NCI-H1417 (cell line): ENCODE results near the gene PPP4C.
A peak's percentile ranks its signal among the peaks of the same experiment; 100 is the strongest.

Experiments
- DNase-seq, 3 experiments: peaks; one replicate each; lab custom pipeline; 2025; lab: John Stamatoyannopoulos, UW

PPP4C gene

DNA sequence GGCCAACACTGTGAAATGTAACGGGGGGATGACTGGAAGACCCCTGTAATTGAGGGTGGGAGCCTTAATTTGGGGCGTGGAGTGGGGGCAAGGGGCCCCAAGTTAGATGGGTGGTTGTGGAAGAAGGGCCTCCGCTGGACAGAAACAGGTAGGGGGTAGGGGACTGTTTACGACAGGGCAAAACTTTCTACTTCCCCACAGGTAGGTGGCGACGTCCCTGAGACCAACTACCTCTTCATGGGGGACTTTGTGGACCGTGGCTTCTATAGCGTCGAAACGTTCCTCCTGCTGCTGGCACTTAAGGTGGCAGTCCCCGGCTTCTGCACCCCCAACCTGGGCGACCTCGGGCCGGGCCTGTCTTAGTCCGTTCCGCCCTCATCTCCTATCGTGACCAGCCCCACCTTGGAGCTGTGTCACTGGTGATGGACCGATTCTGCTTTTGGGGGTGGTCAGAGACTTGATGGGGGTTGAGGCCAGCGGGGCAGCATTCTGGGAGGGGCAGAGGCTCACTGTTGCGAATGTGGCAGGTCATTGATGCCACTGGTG is 6.8 kb downstream of the PPP4C start:
- no peak for DNase-seq

- no peak for DNase-seq
Observed at GRCh38 chr16:30083216-30084055, 7.6 kb downstream of the PPP4C start.

- DNase-seq: no peak
Observed at GRCh38 chr16:30084096-30084815, 8.5 kb downstream of the PPP4C start.

- no peak for DNase-seq
Observed at GRCh38 chr16:30084816-30085159, 9.0 kb downstream of the PPP4C start.

- DNase-seq: no peak
Observed at GRCh38 chr16:30085247-30085646, 9.5 kb downstream of the PPP4C start.

- no peak for DNase-seq
Observed at GRCh38 chr16:30085820-30086219, 10.0 kb downstream of the PPP4C start.

- no peak for DNase-seq
Observed at GRCh38 chr16:30086291-30087140, 10.7 kb downstream of the PPP4C start.

DNA sequence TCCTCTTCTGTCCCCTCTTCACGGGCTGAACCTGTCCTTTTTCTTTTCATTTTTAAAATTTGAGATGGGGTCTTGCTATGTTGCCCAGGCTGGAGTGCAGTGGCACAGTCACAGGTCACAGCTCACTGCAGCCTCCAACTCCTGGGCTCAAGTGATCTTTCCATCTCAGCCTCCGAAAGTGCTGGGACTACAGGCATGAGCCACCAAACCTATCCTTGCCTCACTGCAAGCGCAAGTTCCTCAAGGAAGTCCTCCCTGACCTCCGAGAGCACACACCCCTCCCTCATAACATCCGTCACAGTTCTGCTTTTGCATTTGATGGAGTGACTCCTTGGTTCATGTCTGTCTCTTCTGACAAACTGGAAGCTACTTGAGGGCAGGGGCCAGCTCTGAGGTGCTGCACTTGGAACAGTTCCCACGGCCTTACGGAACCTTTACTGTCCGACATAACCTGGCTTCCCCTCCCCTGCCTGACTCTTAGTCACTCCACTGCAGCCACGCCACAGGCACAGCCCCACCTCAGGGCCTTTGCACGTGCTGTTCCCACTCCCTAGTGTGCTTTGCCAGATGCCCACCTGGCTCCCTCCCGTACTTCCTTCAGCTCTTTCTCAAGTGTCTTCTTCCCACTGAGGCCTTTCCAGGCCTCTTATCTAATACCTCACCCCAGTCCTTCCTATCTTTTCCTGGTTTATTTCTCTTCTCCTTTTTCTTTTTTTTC is 11.5 kb downstream of the PPP4C start:
- DNase-seq: no peak

DNA sequence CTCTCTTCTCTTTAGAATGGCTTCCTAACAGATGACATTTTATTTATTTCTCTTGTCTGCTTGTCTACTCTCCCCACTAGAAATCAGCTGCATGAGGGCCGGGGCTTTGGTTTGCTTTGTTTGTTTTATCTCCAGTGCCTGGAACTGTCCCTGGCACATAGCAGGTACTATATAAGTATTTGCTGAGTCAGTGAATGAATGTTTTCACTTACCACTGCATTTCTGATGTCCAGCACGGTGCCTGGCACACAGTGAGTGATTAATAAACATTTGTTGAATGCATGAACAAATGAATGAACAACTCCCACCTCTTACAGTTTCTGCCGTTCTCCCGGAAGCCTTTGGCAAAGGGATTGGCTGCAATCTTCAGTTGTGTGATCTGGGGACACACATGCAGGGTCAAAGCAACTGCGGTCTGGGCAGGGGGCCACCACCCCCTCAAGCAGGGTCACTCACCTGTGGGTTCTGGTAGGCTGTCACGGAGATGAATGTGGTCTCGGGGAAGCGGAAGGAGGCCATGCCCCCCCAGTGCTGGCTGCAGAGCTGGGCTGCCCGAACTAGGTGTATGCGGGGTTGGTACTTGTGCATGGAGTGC is 12.5 kb downstream of the PPP4C start:
- DNase-seq: no peak

DNA sequence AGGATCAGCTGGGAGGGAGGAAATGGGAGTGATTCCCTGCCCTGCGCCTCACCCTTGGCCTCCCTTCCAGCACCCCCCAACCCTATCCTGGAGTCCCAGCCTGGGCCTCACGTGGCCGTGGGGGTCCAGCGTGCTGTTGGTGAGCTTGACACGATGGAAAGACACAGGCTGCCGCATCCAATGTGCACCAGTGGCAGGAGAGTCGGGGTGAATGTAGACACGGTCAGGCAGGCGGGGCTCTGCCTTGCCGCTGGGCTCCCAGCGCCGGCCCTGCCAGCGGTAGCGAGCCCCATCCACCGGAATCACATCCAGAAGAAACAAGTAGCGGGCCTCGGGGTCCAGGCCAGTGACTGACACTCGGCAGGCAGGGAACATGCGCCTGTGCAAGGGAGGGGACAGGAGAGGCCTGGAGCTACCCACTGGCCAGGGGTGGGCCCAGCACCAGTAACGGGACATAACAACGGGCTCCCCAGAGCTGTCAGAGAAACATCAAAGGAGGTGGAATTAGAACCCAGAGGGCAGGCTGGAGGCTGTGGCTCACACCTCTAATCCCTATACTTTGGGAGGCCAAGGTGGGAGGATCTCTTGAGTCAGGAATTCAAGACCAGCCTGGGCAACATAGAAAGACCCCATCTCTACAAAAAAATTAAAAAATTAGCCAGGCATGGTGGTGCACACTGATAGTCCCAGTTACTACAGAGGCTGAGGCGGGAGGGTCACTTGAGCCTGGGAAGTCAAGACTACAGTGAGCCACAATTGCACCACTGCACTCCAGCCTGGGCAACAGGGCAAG is 13.2 kb downstream of the PPP4C start:
- DNase-seq: no peak

DNA sequence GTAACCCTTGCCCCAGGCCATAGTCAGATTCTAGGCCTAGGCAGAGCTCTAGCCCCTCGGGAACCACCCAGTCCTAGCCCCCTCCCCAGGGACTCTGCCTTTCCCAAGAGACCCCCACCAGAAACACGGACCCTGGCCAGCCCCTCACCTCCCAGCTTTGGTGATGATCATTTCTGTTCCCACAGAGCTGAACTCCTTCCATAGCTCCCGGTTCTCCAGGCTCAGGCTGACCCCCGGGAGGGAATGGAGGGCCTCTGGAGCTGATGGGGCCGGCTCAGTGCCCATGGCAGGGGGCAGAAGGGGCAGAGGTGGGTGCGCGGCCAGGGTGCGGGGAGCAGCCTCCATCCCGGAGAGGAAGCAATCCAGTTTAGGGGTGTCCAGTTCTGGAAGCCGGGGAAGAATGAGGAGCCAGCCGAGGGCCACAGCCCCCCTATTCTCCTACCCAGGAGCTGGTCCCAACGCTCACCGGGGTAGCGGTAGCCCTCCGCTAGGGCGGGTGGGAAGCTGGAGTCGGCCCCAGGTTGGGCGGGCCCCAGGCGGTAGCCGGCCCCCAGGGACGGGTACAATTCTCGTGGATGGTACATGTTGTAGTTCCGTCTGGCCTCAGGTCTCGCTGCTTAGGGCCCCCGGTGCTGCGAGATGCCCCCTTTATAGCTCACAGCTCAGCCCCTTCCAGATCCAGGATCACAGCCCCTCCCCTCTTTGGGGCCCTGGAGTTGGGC is 15.0 kb downstream of the PPP4C start:
- DNase-seq: no peak

DNA sequence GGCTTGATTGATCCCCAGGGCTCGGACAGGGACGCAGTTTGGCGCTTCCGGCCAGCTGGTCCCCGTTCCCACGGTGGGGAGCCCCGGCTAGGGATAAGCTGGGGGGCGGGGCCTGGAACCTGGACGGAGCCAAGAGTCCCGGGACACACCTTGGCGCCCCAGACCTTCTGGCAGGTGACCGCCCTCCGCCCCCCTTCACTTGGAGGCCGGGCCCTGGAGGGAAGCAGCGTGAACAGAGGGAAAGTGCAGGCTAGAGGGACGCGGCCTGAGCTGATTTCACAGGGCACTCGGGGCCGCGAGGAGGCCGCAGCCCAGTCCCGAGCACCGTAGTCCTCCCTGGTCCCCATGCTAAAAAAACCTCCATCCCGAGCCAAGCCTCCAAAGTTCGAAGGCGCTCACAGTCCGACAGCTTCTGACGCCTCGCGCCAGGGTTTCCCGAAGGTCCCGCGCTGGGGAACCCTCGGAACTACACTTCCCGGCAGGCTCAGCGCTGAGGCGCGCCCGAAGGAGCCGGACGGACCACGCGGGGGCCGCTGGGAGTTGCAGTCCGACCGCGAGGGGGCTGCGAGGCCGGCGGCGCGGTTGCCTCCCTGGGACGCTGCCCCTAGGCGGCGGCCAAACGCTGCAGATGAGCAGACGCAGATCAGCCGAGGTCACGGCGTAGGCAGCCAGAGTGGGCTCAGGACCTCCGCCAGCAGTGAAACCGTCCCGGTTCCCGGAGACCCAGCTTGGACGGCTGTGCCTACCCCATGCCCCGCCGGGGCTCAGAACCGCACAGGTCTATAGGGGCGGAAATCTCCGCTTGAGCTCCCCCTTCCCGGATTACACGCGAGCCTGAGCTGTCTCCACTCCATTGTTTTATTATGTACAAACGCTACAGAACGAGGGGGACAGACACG is 15.9 kb downstream of the PPP4C start, which contains the start of gene TBX6:
TSS of gene TBX6 (minus strand) at position 451 of the 899 bp plus-strand sequence. CDS start 731 bp downstream, outside the sequence.
- peak; percentile 82 to 92 (median 90) for DNase-seq

GRCh38 chr16:30092373-30093010 is 16.7 kb downstream of the PPP4C start:
- peak in 1 of 3 experiments; percentile 27 for DNase-seq

GRCh38 chr16:30094541-30095165 is 18.9 kb downstream of the PPP4C start:
- DNase-seq: no peak

- DNase-seq: peak in 1 of 3 experiments; percentile 29
Observed at GRCh38 chr16:30095166-30096078, 19.6 kb downstream of the PPP4C start.
